ENCODE data around the gene HPGD. TPM values are rescaled to one million over a fixed set of nuclear protein-coding genes. Genes with fewer than 3 reads are reported as not detected.
"Not testable (repeated sequence)": the region's sequence is repeated elsewhere in the genome, so short reads cannot be mapped to it uniquely, and the experiment has no call there.

HPGD gene
- total RNA-seq, 1 donor from 2014 or later: not detected

DNA sequence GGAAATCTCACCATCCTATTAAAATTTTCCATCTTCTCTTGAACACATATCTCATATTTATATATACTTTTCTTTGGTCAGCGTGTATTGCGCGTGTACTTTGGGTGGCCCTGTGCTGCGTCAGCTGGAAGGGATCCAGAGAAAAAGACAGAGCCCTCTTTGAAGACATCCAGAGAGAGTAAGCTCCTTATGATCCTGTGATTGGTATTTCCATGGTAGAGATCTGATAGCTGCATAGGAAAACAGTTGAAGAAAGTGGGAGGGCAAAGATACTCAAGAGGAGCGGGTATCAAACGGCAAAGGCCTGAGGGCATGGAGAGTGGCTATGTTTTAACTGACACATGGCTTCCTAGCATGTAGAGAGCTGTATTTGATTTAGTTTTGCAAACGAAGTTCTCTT is 4.4 kb upstream of the HPGD start:
- DNase-seq (ENCODE audit: low read depth, low spot score): no peak

DNA sequence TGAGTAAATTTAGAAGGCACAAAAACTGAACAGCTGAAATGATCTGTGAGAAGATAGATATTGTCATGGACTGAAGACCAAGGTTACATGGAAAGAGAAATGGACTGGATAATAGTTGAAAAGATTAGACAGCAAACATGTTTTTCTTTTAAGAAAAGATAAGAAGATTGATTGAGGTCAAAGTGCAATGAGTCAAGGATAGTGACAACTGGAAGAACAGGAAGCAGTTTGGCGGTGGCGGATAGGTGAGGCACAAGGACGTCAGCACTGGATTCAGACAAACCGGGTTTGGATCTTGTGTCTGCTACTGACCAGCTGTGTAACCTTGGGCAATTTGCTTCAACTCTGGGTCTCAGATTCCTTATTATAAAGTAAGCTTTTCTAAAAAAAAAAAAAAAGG is 2.0 kb upstream of the HPGD start:
- no peak for DNase-seq (ENCODE audit: low read depth, low spot score)

GRCh38 chr4:174523025-174523693 is 871 bp upstream of the HPGD start:
- no peak for DNase-seq (ENCODE audit: low read depth, low spot score)

GRCh38 chr4:174521800-174522182 is 497 bp downstream of the HPGD start:
- DNase-seq (ENCODE audit: low read depth, low spot score): no peak

- DNase-seq (ENCODE audit: low read depth, low spot score): no peak
Measured at GRCh38 chr4:174520660-174521059, 1.6 kb downstream of the HPGD start.

DNA sequence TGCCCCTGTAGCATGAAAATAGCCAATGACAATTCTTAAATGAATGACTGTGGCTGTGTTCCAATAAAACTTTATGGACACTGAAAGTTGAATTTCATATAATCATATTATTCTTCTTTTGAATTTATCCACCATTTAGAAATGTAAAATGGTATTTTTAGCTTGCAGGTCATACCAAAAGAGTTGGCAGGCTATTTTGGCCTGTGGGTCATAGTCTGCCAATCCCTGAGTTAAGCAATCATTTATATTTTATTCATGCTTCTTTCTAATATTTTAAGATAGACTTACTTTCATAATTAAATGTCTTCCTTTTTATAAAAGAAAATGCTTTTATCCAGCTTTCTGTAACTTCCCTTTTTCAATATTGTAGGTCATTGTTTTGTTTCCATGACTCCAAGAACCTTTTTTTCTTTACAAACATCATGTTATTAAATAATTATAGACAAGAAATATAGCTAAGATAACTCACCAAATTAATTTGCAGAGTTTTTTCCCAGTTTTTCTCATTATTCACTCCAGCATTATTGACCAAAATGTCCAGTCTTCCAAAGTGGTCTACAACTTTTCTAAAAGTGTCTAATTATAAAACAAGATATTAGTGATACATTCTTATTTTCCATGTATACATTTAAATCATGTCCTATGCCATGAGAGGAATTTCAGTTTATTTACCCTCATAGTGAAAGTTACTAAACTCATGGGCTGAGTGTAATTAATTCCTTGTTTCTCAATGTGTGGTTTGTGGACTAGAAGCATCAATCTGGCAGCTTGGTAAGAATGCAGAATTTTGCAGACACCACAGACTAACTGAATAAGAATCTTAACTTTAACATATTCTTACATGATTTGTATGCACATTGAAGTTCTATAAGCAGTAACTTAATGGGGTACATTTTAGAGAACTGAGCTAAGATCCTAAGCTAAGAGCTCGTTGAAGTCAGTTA is 4.5 kb downstream of the HPGD start:
- DNase-seq (ENCODE audit: low read depth, low spot score): no peak

- DNase-seq (ENCODE audit: low read depth, low spot score): no peak
Measured at GRCh38 chr4:174516794-174517193, 5.5 kb downstream of the HPGD start.

DNA sequence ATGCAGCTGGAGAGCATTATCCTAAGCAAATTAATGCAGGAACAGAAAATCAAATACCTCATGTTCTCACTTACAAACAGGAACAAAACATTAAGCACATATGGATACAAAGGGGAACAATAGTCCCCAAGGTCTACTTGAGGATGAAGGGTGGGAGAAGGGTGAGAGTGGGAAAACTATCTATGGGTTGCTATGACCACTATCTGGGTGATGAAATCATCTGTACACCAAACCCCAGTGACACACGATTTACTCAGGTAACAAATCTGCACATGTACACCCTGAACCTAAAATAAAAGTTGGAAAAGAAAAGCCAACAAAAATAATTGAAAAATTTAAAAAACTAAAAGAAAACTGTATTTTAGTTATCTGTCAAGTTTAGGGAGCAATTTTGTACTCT is 5.9 kb downstream of the HPGD start:
- DNase-seq (ENCODE audit: low read depth, low spot score): no peak

DNA sequence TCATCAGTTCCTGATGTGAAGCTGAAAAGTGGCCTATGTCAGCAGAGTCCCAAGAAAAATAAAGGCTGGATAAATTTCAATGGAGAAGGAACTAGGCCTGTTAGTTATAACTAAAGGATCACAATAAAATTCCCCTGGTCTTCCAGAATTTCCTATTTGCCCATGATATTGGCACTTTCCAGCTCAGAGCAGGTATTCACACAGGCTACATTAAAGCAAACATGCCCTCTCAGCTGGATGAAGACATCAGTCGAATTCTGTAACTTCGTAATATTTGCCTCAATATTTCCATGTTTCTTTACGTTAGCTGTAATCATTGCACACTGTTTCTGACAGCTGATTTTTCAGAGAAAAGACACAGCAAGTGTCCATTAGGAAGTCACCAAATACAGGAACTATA is 9.5 kb downstream of the HPGD start:
- no peak for DNase-seq (ENCODE audit: low read depth, low spot score)

GRCh38 chr4:174505892-174506291 is 16.4 kb downstream of the HPGD start:
- no peak for DNase-seq (ENCODE audit: low read depth, low spot score)

DNA sequence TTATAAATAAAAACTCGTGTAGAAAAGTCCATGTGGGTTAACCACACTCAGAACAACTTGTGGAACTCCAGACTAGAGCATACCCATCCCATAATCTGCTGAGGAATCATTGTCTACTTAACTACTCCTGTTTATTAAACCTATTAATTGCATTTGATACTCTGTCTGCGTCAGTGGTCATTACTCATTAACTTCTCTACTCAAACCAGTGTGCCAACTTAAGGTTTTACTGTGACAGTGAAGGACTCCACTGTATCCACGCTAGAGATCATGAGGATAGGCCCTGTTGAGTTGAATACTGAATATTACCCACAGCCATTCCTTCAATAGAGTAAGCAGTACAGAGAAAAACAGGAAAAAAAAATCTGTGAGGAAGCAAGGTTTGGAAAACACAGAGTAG is 17.3 kb downstream of the HPGD start:
- DNase-seq (ENCODE audit: low read depth, low spot score): no peak

DNA sequence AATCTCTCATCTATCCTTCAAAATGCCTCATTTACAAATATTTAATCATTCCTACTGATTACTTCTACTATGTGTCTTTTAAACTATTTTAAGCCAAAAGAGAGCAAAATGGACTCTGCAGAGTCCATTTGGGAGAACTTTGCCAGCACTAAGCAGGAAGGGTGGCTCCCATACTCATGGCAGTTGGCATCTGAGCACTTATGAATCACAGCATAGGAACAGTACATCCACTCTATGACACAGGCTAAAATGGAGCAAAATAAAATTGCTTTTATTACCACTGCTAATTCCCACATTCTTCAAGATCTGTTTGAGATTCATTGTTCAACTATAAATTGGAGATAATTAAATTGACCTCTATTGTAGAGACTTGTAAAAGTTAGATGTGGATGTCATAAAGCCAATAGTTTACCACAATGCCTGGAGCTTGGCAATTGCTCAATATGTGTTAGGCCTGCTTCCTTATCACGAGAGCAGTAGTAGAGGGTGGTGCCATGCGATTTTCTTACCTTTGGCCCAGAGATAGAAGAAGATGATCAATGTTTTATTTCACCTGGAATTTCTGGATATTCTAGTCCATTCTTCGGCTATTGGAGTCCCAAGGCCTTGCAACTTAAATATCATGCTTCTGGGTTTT is 19.1 kb downstream of the HPGD start:
- DNase-seq (ENCODE audit: low read depth, low spot score): no peak

- no peak for DNase-seq (ENCODE audit: low read depth, low spot score)
Measured at GRCh38 chr4:174496631-174497432, 25.5 kb downstream of the HPGD start.

- DNase-seq (ENCODE audit: low read depth, low spot score): no peak
Measured at GRCh38 chr4:174495626-174496025, 26.7 kb downstream of the HPGD start.

- no peak for DNase-seq (ENCODE audit: low read depth, low spot score)
Measured at GRCh38 chr4:174494726-174495125, 27.6 kb downstream of the HPGD start.

DNA sequence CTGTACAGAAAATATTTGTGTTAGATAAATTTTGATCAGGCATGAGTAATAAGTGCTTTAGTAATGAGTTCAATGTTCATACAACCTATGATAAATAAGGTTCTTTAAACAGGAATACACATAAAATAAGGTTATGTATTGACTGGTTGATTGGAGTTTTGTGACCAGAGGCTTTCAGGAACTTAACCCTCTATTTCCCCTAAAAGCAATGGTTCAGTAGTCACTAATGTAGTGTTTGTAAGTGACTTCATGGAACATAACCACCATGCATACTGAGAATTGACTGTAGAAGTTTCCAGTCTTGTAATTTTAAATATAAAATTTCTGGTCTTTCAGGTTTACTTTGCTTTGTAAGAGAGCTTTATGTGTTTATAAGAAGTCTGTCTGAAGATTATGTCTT is 28.1 kb downstream of the HPGD start:
- no peak for DNase-seq (ENCODE audit: low read depth, low spot score)

GRCh38 chr4:174490451-174490961 is 31.8 kb downstream of the HPGD start:
- DNase-seq (ENCODE audit: low read depth, low spot score): no peak

- DNase-seq (ENCODE audit: low read depth, low spot score): not testable (repeated sequence)
Measured at GRCh38 chr4:174488368-174488767, 33.9 kb downstream of the HPGD start.

- DNase-seq (ENCODE audit: low read depth, low spot score): no peak
Measured at GRCh38 chr4:174485025-174485424, 37.3 kb downstream of the HPGD start.

DNA sequence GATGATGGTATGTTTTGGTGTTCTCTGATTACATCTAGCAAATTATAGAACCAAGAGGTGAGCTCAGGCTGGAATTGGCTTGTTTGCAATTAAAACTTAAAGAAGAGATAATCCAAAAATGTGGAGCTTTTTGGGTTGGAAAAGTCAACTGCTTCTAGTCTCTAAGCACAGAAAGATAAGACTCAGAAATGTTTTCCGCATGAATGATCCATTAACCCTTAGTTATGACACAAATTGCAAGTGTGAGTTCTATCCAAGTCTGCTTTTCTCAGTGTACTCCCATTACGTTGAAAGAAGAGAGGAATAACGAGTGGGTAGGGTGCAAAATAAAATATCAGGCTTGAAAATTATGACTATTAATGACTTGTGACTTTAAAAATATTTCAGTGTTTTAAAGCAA is 38.5 kb downstream of the HPGD start:
- DNase-seq (ENCODE audit: low read depth, low spot score): no peak

DNA sequence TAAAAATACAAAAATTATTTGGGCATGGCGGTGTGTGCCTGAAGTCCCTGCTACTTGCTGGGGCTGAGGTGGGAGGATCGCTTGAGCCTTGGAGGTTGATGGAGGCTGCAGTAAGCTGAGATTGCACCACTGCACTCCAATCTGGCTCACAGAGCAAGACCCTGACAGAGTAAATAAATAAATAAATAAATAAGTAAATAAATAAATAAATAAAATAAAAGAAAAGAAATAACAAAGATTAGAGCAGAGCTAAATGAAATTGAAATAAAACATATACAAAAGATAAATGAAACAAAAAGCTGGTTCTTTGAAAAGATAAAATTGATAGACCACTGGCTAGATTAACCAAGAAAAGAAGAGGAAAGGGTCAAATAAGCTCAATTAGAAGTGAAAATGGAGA is 43.1 kb downstream of the HPGD start:
- no peak for DNase-seq (ENCODE audit: low read depth, low spot score)

Measured in pulmonary artery endothelial cell (primary cell).